HG03108 (cell line): ENCODE results near the gene PYDC1.
A peak's percentile ranks its signal among the peaks of the same experiment; 100 is the strongest.
"Not testable (repeated sequence)": the region's sequence is repeated elsewhere in the genome, so short reads cannot be mapped to it uniquely, and the experiment has no call there.

ENCODE experiments used
- ATAC-seq: cut with Tn5 transposase; IDR thresholded peaks from one replicate; pipeline ENCODE4 v1.9.1; 2021; ENCODE audit warnings: moderate library complexity; ENCODE audit not compliant: unreplicated experiment

The PYDC1 gene

DNA sequence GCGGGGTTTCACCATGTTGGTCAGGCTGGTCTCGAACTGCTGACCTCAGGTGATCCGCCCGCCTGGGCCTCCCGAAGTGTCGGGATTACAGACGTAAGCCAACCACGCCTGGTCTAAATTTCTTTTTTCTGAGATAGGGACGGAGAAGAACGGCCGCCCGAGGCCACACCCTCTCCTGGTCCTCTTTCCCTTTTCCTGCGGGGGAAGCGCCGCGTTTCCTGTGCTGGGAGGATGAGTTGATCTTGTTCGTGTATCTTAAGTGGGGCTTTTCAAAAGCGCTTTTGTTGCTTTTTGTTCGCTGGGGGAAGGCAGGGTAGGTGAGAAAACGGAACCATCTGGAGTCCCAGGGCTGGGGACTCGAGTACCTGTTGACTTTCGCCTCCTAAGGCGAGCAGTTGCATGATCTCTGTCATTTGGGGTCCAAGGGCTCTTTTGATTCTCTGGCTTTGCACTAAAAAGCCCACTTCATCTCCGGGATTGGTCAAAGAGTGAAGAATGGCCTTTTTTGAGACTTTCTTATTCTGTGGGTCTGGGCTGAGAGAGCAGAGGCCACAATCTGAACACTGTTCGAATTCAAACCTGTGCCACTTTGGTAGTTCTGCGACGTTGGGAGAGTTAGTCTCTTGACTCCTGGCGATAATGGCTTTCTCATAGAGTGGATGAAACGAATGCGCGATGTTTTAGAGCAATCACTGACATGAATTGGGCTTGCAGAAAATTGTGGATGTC lies 35.7 kb downstream of the PYDC1 start:
- no peak for ATAC-seq

DNA sequence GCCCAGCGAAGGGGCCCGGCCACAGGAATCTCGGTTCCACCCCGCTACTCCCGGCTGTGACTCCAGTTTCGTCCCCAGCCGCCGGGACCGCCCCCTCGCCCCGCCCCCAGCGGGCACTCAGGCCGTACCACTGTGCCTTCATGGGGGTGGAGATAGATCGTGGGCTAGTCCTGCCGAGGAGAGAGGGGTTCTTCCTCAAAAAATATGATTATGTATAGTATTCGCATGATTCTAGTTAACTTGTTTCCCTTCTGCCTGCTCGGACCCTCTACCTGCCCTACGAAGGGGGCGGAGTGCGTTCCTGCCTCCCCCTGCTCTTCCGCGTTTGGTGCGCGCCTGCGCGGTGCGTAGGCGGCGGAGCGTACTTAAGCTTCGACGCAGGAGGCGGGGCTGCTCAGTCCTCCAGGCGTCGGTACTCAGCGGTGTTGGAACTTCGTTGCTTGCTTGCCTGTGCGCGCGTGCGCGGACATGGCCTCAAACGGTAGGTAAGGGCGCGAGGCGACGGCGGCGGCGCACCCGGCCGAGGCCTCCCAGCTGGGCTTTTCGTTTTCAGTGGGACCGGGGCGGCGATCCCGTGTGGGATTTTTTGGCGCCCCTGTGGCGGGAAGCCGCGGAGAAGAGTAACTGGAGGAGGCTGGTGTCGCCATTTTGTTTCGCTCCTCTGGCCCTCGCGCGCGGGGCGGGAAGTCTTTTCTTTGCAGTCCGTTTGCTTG lies 37.0 kb downstream of the PYDC1 start, which contains the start of gene FUS:
TSS of gene FUS (plus strand) at position 393 of the 713 bp plus-strand sequence. CDS start at position 469, 76 bp downstream.
- ATAC-seq, result peak; percentile 47

DNA sequence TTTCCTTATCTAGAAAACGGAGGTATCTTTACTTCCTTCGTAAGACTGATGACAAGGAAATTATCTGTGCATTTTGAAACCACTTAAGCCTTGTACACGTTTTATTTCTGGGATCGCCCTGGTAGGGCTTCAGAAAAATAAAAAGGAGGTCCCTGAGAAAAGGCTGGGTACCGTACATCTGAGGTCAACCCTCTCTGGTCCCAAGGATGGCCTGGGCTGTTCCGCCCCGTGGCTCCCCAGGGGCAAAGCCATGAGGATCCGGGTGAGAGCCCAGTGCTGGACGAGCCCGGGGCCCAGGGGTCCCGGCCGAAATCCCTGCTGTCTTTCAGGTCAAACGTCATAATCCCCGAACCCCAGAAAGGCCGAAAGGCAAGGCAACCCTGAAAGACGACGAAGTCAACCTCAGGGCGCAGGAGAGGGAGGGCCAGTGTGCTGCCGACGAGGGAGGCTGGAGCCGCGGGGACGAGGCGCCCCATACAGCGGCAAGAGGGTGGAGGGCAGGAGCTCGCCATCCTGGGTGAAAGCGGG lies 37.7 kb downstream of the PYDC1 start:
- peak; percentile 4 for ATAC-seq

DNA sequence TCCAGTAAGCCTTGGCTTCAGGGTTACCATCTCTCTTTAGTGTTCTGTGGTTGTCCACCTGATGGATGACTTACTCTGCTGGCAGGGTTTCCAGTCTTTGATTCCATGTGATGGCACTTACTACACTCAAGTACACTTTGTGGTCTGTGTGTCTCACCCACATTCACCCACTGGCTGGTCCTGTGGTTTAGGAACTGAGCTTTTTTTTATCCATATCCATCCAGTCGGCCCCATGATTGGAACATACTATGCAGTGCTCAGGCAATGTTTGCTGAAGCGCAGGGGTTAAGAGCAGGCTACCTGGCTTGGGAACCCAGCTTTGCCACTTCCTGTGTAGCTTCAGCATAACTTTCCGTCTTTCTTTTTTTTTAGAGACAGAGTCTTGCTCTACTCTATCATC lies 39.8 kb downstream of the PYDC1 start:
- ATAC-seq, result no peak

DNA sequence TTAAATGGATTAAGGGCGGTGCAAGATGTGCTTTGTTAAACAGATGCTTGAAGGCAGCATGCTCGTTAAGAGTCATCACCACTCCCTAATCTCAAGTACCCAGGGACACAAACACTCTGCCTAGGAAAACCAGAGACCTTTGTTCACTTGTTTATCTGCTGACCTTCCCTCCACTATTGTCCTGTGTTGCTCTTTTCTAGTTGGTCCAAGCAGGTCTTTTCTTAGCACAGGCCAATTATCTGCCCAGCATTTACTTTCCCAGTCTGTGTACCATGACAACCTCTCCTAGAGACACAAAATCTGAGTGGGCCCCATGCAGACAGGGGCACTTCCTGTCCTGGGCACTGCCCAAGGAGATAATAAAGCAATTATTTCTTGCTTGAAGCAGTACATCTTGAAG lies 46.9 kb downstream of the PYDC1 start:
- not testable (repeated sequence) for ATAC-seq

DNA sequence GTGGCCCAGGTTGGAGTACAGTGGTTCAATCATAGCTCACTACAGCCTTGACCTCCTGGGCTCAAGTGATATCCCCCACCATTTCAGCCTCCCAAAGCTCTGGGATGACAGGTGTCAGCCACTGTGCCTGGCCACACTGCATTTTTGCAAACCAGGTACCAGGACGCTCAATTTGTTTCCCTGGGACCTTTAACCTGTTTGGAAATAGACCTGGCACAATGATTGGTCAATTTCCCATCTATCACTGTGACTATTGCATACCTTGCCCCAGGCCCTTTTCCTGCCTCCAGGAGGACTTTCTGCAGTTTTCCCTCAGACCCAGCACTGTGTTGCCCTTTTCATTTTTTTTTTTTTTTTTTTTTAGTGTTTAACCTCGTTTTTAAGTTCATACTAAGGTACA lies 48.1 kb downstream of the PYDC1 start:
- ATAC-seq, result no peak

DNA sequence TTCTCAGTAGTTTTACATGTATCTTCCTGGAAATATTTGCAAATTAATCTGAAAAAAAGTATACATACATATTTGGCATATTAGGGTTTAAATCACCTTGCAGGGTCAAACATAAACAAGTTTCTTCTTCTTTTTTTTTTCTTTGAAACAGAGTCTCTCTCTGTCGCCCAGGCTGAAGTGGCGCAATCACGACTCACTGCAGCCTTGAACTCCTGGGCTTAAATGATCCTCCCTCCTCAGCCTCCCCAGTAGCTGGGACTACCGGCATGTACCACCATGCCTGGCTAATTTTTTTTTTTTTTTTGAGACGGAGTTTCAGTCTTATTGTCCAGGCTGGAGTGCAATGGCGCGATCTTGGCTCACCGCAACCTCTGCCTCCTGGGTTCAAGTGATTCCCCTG lies 49.6 kb downstream of the PYDC1 start:
- no peak for ATAC-seq
